WTC11 (cell line): Measurements from ENCODE around the gene YLPM1. TPM values are rescaled to one million over a fixed set of nuclear protein-coding genes. Genes with fewer than 3 reads are reported as not detected.
A peak's percentile ranks its signal among the peaks of the same experiment; 100 is the strongest.

Experiments used
- ATAC-seq: fragments of 200-7000 bp; cut with Tn5 transposase; 2 replicates; pipeline ENCODE4 v1.10.0; 2021; ENCODE audit warnings: mild to moderate bottlenecking, moderate library complexity
- CTCF ChIA-PET: fragments of 300-600 bp; sonication (Branson Sonifier 250); formaldehyde crosslinking; loops from one replicate; lab custom pipeline; 2021; ENCODE audit warnings: antibody characterized with exemption; lab: Charles Lee
- POLR2A ChIA-PET: fragments of 350-600 bp; sonication (Branson Sonifier 250); formaldehyde crosslinking; loops from one replicate; lab custom pipeline; 2021; ENCODE audit warnings: antibody characterized with exemption; lab: Charles Lee
- DNase-seq: peaks from one replicate; pipeline ENCODE4 v3.0.0; 2021; ENCODE audit warnings: low spot score
- H3K27ac Mint-ChIP-seq: 2 replicates; pipeline ENCODE4 v1.8.0; 2021; ENCODE audit warnings: mixed read lengths
- H3K27me3 Mint-ChIP-seq: 2 replicates; pipeline ENCODE4 v1.8.0; 2021; ENCODE audit warnings: low read depth, mild to moderate bottlenecking, moderate library complexity, mixed read lengths
- H3K36me3 Mint-ChIP-seq: 2 replicates; pipeline ENCODE4 v1.8.0; 2021; ENCODE audit warnings: mixed read lengths
- H3K4me1 Mint-ChIP-seq: 2 replicates; pipeline ENCODE4 v1.8.0; 2022; ENCODE audit warnings: mixed read lengths
- H3K4me3 Mint-ChIP-seq: 2 replicates; pipeline ENCODE4 v1.8.0; 2021; ENCODE audit warnings: mild to moderate bottlenecking, moderate library complexity, mixed read lengths
- H3K9me3 Mint-ChIP-seq: 2 replicates; pipeline ENCODE4 v1.8.0; 2021; ENCODE audit warnings: mixed read lengths
- EMX1 ChIP-seq: fragments of 250-450 bp; sonication (Bioruptor Pico); IDR thresholded peaks from 2 replicates; pipeline ENCODE4 v1.8.0; 2021; ENCODE audit warnings: mild to moderate bottlenecking
- FOXP1 ChIP-seq: sonication (generic); formaldehyde crosslinking; IDR thresholded peaks from 2 replicates; pipeline ENCODE4 v1.8.0; 2022; ENCODE audit warnings: missing genetic modification reagents, mild to moderate bottlenecking, moderate library complexity, borderline replicate concordance
- GRHL2 ChIP-seq: fragments of 250-450 bp; sonication (Bioruptor Pico); IDR thresholded peaks from 2 replicates; pipeline ENCODE4 v1.8.0; 2022; ENCODE audit warnings: mild to moderate bottlenecking, moderate library complexity; ENCODE audit not compliant: insufficient replicate concordance, severe bottlenecking
- GTF2I ChIP-seq: fragments of 250-450 bp; sonication (Bioruptor Pico); conservative IDR thresholded peaks from 2 replicates; pipeline ENCODE4 v1.4.0; 2021; ENCODE audit warnings: mild to moderate bottlenecking
- NR1H2 ChIP-seq: sonication (generic); formaldehyde crosslinking; IDR thresholded peaks from 2 replicates; pipeline ENCODE4 v1.9.0; 2021; ENCODE audit warnings: mild to moderate bottlenecking, moderate library complexity, missing genetic modification reagents
- OVOL2 ChIP-seq: fragments of 250-450 bp; sonication (Bioruptor Pico); IDR thresholded peaks from 2 replicates; pipeline ENCODE4 v1.9.0; 2021; ENCODE audit warnings: mild to moderate bottlenecking, borderline replicate concordance
- SMAD3 ChIP-seq: sonication (generic); formaldehyde crosslinking; IDR thresholded peaks from 2 replicates; pipeline ENCODE4 v1.8.0; 2022; ENCODE audit warnings: missing genetic modification reagents, mild to moderate bottlenecking, borderline replicate concordance
- ZNF121 ChIP-seq: sonication (generic); formaldehyde crosslinking; IDR thresholded peaks from 2 replicates; pipeline ENCODE4 v1.8.0; 2023; ENCODE audit warnings: missing genetic modification reagents
- ZNF138 ChIP-seq: sonication (generic); formaldehyde crosslinking; conservative IDR thresholded peaks from 2 replicates; pipeline ENCODE4 v1.8.1; 2022; ENCODE audit warnings: mild to moderate bottlenecking, moderate library complexity, missing genetic modification reagents
- ZNF423 ChIP-seq: fragments of 250-450 bp; sonication (Bioruptor Pico); IDR thresholded peaks from 2 replicates; pipeline ENCODE4 v2.1.2; 2022; ENCODE audit warnings: mild to moderate bottlenecking, moderate library complexity
- total RNA-seq: library from RNA; stranded (reverse); gene quantifications from 3 replicates; pipeline ENCODE4 v1.2.3, GENCODE V29; 2021
- TF ChIP-seq, protein P1 (sequence below): sonication (generic); formaldehyde crosslinking; IDR thresholded peaks from 2 replicates; pipeline ENCODE4 v1.8.0; 2022; ENCODE audit warnings: mild to moderate bottlenecking, missing genetic modification reagents
- TF ChIP-seq, protein P2 (sequence below): sonication (generic); formaldehyde crosslinking; IDR thresholded peaks from 2 replicates; pipeline ENCODE4 v1.8.1; 2022; ENCODE audit warnings: low read depth, mild to moderate bottlenecking, moderate library complexity, missing genetic modification reagents, borderline replicate concordance
- TF ChIP-seq, protein P3 (sequence below): sonication (generic); formaldehyde crosslinking; IDR thresholded peaks from 2 replicates; pipeline ENCODE4 v1.8.0; 2022; ENCODE audit warnings: missing genetic modification reagents
- TF ChIP-seq, protein P4 (sequence below): sonication (generic); formaldehyde crosslinking; conservative IDR thresholded peaks from 2 replicates; pipeline ENCODE4 v1.8.1; 2022; ENCODE audit warnings: mild to moderate bottlenecking, missing genetic modification reagents
- TF ChIP-seq, protein P5 (sequence below): sonication (generic); formaldehyde crosslinking; IDR thresholded peaks from 2 replicates; pipeline ENCODE4 v1.8.1; 2023; ENCODE audit warnings: mild to moderate bottlenecking, missing genetic modification reagents

Gene YLPM1
- total RNA-seq, 1 experiment from 2014 or later: 66.6 TPM

DNA sequence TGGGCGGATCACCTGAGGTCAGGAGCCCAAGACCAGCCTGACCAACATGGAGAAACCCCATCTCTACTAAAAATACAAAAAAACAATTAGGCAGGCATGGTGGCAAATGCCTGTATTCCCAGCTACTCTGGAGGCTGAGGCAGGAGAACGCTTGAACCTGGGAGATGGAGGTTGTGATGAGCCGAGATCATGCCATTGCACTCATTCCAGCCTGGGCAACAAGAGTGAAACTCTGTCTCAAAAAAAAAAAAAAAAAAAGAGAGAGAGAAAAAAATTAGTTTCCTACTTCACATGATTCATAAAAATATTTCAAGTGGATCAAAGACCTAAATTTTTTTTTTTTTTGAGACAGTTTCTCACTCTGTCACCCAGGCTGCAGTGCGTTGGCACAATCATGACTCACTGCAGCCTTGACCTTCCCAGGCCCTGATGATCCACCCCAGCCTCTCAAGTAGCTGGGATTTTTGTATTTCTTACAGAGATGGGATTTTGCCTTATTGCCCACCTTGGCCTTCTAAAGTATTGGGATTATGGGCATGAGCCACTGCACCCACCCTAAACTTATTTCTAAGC lies 25.3 kb upstream of the YLPM1 start (continued):
- TF ChIP-seq ZNF423 (CRISPR knock-in tag): no peak

DNA sequence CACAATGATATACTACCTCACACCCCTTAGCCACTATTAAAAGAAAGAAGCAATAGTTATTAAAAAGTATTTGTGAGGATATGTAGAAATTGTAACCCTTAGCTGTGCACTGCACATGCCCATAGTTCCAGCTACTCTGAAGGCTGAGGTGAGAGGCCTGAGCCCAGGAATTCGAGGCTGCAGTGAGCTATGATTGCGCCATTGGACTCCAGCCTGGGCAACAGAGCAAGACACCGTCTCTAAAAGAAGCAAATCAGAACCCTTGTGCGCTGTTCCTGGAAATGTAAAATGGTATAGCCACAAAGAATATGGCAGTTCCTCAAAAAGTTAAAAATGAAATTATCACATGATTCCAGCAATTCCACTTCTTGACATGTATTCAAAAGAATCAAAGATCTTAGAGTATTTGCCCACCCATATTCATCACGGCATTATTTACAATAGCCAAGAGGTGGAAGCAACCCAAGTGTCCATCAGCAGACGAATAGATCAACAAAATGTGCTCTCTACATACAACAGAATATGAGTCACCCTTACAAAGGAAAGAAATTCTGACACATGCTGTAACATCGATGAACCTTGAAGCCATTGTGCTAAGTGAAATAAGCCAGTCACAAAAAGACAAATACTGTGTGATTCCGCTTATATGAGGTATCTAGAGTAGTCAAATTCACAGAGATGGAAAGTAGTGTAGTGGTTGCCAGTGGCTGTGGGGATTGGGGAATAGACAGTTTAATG lies 23.7 kb upstream of the YLPM1 start:
- TF ChIP-seq FOXP1 (CRISPR knock-in tag) (no peak), GTF2I (CRISPR knock-in tag) (no peak), ZNF138 (no peak), ZNF121 (CRISPR knock-in tag) (peak; percentile 80)
- TF ChIP-seq, protein P1, sequence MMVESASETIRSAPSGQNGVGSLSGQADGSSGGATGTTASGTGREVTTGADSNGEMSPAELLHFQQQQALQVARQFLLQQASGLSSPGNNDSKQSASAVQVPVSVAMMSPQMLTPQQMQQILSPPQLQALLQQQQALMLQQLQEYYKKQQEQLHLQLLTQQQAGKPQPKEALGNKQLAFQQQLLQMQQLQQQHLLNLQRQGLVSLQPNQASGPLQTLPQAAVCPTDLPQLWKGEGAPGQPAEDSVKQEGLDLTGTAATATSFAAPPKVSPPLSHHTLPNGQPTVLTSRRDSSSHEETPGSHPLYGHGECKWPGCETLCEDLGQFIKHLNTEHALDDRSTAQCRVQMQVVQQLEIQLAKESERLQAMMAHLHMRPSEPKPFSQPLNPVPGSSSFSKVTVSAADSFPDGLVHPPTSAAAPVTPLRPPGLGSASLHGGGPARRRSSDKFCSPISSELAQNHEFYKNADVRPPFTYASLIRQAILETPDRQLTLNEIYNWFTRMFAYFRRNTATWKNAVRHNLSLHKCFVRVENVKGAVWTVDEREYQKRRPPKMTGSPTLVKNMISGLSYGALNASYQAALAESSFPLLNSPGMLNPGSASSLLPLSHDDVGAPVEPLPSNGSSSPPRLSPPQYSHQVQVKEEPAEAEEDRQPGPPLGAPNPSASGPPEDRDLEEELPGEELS (CRISPR knock-in tag): no peak
- TF ChIP-seq, protein P2, sequence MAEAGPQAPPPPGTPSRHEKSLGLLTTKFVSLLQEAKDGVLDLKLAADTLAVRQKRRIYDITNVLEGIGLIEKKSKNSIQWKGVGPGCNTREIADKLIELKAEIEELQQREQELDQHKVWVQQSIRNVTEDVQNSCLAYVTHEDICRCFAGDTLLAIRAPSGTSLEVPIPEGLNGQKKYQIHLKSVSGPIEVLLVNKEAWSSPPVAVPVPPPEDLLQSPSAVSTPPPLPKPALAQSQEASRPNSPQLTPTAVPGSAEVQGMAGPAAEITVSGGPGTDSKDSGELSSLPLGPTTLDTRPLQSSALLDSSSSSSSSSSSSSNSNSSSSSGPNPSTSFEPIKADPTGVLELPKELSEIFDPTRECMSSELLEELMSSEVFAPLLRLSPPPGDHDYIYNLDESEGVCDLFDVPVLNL (CRISPR knock-in tag): no peak
- Mint-ChIP-seq H3K9me3 (no peaks in the 10 kb centered on the region), H3K27me3 (no peaks in the 10 kb centered on the region), H3K36me3 (peaks cover 19% of the 10 kb centered on the region), H3K4me3 (no peak overlapping the region), H3K4me1 (no peaks in the 10 kb centered on the region), H3K27ac (no peak overlapping the region)
- DNase-seq (no peak), ATAC-seq (no peak)
- ChIA-PET CTCF (no interaction called here), POLR2A (no interaction called here)

DNA sequence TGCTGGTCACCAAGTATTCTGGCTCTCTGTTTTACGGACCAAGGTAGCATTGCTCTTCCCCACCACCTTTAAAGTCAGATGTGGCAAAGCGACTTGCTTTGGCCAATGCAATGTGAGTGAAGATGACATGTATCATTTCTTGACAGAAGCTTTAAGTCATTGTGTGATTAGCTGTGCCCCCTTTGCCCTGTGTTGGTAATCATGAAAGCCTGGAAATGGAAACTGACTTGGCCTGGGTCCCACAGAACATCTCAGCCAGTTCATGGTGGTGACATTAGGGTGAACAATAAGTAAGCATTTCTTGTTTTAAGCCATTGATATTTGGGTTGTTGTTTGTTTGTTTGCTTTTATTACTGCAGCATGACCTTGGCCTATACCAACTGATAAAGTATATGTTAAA lies 15.9 kb upstream of the YLPM1 start:
- TF ChIP-seq, protein P3, sequence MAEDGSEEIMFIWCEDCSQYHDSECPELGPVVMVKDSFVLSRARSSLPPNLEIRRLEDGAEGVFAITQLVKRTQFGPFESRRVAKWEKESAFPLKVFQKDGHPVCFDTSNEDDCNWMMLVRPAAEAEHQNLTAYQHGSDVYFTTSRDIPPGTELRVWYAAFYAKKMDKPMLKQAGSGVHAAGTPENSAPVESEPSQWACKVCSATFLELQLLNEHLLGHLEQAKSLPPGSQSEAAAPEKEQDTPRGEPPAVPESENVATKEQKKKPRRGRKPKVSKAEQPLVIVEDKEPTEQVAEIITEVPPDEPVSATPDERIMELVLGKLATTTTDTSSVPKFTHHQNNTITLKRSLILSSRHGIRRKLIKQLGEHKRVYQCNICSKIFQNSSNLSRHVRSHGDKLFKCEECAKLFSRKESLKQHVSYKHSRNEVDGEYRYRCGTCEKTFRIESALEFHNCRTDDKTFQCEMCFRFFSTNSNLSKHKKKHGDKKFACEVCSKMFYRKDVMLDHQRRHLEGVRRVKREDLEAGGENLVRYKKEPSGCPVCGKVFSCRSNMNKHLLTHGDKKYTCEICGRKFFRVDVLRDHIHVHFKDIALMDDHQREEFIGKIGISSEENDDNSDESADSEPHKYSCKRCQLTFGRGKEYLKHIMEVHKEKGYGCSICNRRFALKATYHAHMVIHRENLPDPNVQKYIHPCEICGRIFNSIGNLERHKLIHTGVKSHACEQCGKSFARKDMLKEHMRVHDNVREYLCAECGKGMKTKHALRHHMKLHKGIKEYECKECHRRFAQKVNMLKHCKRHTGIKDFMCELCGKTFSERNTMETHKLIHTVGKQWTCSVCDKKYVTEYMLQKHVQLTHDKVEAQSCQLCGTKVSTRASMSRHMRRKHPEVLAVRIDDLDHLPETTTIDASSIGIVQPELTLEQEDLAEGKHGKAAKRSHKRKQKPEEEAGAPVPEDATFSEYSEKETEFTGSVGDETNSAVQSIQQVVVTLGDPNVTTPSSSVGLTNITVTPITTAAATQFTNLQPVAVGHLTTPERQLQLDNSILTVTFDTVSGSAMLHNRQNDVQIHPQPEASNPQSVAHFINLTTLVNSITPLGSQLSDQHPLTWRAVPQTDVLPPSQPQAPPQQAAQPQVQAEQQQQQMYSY (CRISPR knock-in tag): peak; percentile 79
- TF ChIP-seq, protein P4, sequence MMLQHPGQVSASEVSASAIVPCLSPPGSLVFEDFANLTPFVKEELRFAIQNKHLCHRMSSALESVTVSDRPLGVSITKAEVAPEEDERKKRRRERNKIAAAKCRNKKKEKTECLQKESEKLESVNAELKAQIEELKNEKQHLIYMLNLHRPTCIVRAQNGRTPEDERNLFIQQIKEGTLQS: no peak
- TF ChIP-seq SMAD3 (CRISPR knock-in tag): no peak
- Mint-ChIP-seq H3K36me3 (peaks cover 4% of the 10 kb centered on the region), H3K4me3 (no peak overlapping the region), H3K27ac (no peak overlapping the region), H3K9me3 (peaks cover 6% of the 10 kb centered on the region), H3K4me1 (no peaks in the 10 kb centered on the region), H3K27me3 (no peaks in the 10 kb centered on the region)
- ChIA-PET POLR2A (no interaction called here), CTCF (no interaction called here)
- no peak for ATAC-seq
- DNase-seq: no peak

DNA sequence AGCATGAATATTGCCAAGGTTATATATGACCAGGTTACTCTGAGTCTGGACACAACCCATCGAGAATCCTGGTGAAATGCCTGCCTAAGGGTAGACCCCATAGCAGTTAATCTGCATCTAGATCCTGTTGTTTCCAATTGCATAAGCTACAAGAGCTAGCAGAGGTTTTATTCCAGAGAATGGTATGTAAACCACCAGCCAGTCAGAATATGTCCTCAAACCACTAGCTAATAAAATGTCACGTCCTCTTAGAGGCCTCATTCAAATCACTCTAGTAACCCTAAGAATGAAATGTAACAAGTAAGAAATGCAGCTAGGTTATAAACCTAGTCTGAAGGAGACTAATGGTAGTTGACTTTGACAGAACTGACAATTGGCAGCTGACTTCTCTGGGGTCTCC lies 9.0 kb upstream of the YLPM1 start:
- ATAC-seq (no peak), DNase-seq (no peak)
- CTCF ChIA-PET: interaction anchor here (1.8 kb wide), 1 partner anchor 9 kb away, joined by 4 read pairs; the partner anchor contains the start of gene YLPM1
- peaks cover 11% of the 10 kb centered on the region for H3K36me3 Mint-ChIP-seq
- no peak overlapping the region for H3K4me3 Mint-ChIP-seq
- H3K4me1 Mint-ChIP-seq: no peaks in the 10 kb centered on the region
- H3K27ac Mint-ChIP-seq: no peak overlapping the region
- TF ChIP-seq GRHL2 (CRISPR knock-in tag): no peak
- TF ChIP-seq OVOL2: no peak
- TF ChIP-seq NR1H2: no peak
- TF ChIP-seq EMX1: no peak
- TF ChIP-seq, protein P5, sequence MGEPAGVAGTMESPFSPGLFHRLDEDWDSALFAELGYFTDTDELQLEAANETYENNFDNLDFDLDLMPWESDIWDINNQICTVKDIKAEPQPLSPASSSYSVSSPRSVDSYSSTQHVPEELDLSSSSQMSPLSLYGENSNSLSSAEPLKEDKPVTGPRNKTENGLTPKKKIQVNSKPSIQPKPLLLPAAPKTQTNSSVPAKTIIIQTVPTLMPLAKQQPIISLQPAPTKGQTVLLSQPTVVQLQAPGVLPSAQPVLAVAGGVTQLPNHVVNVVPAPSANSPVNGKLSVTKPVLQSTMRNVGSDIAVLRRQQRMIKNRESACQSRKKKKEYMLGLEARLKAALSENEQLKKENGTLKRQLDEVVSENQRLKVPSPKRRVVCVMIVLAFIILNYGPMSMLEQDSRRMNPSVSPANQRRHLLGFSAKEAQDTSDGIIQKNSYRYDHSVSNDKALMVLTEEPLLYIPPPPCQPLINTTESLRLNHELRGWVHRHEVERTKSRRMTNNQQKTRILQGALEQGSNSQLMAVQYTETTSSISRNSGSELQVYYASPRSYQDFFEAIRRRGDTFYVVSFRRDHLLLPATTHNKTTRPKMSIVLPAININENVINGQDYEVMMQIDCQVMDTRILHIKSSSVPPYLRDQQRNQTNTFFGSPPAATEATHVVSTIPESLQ (CRISPR knock-in tag): no peak
- peaks cover 4% of the 10 kb centered on the region; the same call in 1 of the 2 replicates for H3K27me3 Mint-ChIP-seq
- POLR2A ChIA-PET: no interaction called here
- peaks cover 18% of the 10 kb centered on the region for H3K9me3 Mint-ChIP-seq
